NCI-H774 (cell line): Measurements from ENCODE around the gene BEGAIN.

ENCODE experiments used
- DNase-seq: peaks from one replicate; lab custom pipeline; 2025; lab: John Stamatoyannopoulos, UW

The BEGAIN gene

DNA sequence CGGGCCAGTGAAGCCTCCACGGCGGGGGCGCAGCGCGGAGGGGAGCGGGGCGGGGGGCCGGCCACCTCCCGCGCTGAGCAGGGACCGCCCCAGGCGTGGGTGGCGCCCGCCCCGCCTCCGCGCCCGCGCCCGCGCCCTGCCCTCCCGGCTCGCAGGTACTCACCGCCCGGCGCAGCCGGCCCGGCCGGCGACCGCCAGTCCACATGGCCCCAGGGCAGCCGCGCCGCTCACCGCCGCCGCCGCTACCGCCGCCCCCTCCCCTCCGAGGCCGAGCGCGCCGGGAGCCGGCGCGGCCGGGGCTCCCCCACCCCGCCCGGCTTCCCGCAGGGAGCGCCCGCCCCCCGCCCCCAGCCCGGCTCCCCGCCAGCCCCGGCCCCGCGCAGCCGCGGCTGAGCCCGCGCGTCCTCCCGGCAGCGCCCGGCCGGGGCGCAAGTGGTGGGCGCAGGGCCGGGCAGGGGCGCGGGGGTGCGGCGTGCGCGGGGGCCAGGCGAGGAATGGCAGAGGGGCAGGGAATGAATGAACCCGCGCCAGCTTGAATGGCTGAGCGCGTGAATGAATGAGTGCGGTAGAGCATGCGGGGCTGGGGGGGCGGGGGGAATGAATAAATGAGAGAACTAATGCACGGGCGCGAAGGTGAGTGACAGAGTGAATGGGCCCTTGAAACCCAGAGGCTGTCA lies at the start of gene BEGAIN:
TSS of gene BEGAIN (minus strand) at position 332 of the 677 bp plus-strand sequence. CDS start at position 205, 127 bp downstream.
- DNase-seq, result peak; percentile 36

DNA sequence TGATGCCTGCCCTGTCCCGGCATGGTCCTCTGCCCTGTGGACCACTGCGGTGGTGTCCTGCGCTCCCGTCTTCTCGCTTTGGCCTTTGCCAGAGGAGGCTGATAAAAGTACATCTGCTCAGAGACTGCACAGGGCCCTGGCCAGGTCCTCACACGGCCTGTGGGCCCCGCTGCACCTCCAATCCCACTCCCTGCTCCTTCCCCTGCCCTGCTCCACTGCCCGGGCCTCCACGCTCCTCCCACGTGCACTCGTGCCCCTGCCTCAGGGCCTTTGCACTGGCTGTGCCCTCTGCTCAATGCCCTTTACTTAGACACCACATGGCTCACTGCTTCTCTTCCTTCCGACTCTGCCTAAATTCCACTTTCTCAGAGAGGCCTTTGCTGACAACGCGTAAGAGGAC lies 49.3 kb upstream of the BEGAIN start:
- DNase-seq, result no peak

DNA sequence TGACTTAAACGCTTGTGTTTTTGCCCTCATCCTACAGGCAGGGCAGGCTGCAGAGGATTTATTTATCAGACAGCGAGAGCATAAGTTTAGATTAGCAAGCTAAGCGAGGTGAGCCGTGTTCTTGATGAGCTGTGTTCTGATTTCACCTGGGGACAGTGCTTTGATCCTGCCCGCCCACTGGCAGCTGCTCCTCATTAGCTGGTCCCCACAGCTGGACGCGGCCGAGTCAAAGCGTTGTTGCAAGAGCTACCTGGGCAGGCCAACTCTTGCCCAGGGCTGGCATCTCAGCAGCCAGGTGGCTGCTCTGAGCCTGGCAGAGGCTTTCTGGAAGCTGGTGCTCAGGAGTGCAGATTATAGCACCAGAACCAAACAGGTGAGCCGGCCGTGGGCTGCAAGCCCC lies 46.8 kb upstream of the BEGAIN start:
- DNase-seq, result no peak

DNA sequence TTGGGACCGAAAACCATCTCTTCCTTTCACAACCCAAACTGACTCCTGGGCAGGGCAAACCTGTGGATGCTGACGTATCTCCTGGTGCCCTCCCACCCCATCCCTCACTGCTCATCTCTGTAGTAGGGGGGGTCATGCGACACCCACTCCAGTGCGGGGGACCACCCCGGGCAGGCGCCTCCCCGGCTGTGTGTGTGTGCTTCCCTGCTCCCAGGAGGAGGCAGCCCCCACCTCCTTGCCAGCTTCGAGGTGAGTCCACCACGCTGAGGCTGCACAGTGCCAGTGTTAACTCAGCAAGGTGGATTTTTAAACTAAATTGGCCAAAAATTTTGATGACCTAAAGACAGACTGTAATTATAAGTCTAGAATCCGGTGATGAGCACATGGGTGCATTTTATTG lies 46.2 kb upstream of the BEGAIN start:
- DNase-seq, result no peak

- DNase-seq, result no peak
Observed at GRCh38 chr14:100629696-100630095, 42.5 kb upstream of the BEGAIN start.

DNA sequence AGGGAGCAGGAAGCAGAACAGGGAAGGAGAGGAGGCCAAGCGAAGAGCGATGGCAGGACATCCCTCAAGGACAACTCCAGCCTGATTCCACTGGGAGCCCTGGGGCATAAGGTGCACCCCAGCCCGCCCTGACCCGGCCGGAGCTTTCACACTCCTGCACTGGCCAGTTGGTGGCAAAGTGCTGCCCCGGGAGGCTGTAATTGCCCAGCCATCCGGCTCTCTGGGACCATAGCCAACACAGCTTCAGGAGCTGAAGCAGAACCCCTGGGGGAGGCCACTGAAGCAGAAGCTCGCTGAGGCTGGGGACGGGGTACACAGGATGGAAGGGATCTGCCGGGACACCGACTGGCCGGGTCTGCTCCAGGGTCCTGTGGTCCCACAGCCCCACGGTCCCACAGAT lies 41.9 kb upstream of the BEGAIN start:
- DNase-seq, result no peak

- no peak for DNase-seq
Observed at GRCh38 chr14:100628225-100628624, 41.0 kb upstream of the BEGAIN start.

GRCh38 chr14:100626614-100627013 lies 39.4 kb upstream of the BEGAIN start:
- no peak for DNase-seq

DNA sequence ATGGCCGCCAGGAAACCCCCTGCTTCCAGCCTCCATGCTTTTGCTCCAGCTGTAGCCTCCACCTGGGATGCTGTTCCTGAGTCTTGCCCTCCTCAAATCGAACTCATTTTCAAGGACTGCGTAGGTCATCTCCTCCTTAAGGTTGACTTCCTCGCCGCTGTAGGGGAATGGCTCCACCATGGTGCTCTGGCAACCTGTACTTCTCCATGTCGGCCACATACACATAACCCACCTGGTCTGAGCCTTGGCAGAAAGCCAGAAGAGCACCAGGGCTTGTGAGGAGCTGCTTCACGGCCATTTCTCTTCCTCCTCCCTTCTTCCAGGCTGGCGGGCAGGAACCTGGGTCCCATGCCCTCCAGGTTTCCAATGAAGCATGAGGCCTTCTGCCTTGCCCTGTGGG lies 36.7 kb upstream of the BEGAIN start:
- no peak for DNase-seq

DNA sequence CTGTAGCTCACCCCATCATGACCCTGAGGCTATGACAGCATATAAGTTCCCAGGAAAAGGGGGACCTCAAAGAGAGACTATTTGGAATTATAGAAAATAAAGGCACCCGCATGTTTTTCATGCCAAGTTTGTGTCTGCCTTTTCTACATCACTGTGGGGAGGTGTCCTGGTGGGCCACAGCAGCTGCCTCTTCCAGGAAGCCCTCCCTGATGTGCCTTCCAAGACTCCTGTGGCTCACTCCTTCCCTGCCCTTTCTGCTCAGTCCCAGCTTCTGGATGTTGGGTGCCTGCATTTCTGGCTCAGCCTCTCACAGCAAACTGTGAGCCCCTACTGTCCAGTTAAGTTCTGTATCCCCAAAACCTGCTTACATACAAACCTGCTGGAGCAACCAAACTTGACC lies 36.3 kb upstream of the BEGAIN start:
- DNase-seq, result no peak

- DNase-seq, result no peak
Observed at GRCh38 chr14:100622708-100623485, 35.7 kb upstream of the BEGAIN start.

DNA sequence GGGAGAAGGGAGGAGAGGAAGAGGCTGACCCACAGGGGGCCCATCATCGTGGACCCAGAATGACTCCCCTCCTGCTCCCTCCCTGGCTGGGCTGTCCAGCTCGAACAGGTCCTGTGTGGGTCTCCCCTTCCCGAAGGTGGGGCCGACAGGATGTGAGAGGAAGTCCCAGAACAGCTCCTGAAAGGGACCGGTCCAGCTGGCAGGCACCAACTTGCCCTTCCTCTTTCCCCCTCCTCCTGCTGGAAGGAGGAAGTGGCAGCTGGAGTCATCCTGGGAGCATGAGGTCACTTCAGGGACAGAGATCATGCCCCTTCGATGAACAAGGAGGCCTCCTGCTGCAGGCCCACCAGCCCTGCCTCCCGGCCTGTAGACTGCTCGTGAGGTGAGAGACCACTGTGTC lies 35.0 kb upstream of the BEGAIN start:
- no peak for DNase-seq

DNA sequence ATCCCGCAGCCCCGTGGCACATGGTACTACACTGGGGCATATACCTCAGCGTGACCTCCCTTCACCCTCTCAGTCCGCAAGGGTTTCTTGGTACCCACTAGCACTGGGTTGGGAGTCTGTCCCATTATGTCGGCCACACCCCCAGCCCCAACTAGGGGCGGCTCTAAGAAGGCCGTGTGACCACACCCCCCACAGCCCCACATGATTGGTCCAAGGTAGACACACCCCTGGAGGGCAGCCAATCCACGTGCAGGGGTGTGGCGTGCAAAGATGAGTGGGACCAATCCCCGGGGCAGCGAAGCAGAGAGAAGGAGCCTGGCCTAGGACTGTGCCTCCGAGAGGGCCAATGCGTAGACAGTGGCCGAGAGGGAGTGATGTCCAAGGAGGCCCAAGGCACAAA lies 34.6 kb upstream of the BEGAIN start:
- DNase-seq, result no peak

DNA sequence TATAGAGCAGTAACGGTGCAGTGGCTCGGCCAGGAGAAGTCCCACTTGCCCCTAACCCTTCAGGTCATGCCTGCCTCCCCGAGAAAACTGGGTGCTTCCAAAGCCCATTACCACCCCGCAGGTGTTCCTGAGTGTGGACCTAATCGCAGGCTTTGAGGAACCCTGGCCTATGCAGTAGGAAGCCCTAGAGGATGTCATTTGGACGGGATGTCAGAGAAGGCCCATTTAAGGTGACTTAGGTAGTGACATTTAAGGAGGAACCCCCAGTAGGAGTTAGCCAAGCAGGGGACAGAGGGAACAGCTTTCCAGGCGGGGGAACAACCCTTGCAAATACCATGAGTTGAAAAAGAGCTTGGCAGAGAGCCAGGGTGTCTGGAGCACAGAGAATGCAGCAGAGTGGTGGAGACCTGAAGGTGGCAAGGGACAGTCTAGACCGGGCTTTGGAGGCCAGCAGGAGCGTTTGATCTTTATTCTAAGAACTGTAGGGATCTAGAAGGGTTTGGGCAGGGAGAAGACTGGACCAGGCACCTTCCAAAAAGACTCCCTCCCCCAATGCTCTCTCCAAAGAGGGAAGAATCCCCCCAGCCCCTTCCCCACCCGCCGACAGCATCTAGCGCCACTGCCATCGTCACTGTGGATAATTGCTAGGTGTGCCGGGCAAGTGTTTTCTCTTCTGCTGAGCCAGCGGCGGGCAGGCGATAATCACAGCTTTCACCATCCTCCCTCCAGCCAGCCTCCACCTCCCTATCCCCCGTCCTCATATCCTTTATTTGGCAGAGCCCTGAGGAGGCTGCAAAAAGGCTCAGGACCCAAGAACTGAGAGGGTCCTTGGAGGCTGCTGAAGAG lies 33.3 kb upstream of the BEGAIN start:
- no peak for DNase-seq

GRCh38 chr14:100619396-100620254 lies 32.4 kb upstream of the BEGAIN start:
- DNase-seq, result no peak

GRCh38 chr14:100618763-100619320 lies 31.6 kb upstream of the BEGAIN start:
- DNase-seq, result no peak

DNA sequence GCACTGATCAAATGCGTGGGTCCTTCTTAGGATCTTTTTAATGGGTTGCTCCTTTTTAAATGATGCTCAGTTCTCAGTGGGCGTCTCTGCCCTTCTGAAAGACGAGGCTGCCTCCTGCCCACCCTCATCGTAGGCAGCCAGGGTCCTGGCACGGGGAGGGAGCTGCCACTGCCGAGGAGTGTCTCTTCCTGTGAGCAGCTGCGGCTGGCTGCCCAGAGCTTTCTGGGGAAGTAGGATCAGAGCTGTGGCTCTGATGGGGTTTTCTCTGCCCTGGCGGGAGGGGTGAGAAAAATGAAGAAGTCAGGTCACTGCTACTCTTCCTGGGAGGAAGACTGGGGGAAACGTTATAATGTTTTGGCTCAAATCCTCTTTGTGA lies 31.1 kb upstream of the BEGAIN start:
- no peak for DNase-seq

DNA sequence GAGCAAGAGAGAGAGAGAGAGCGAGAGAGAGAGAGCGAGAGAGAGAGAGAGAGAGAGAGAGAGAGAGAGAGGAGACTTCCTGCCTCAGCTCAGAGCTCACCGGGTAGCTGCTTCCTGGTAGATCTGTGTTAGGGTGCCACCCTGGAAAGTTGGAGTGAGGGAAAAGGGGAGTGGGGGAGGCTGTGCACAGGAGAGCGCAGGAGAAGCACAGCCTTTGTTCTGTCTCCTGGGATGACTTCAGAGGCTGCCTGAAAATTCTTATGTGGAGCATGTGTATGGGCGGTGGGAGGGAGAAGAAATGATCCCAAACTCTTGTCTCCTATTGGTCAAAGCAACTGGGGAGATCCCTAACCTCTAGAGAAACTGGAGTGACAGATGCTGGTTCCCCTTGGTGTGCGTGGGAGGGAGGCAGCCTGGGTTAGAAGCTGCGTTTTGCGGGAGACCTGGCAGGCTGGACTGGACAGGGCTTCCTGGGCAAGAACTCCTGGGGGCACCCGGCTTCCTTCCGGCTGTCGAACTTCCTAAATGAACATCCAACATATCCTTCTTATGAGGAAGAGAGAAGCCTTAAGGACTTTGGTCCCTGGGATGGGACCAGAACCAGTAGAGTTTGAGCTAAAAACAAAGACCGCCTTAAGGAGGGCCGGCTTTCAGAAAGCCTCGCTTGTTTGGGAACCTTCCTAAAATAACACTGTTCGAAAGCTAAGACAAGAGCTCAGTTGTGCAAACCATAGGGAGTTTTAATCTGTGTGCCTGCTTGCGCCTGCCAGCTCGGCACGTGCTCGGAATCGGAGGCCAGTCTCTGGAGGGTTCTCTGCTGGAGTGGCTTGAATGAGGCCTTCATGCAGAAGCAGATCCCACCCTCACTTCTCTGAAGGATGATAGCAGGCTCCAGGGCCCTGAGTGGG lies 30.4 kb upstream of the BEGAIN start:
- no peak for DNase-seq

DNA sequence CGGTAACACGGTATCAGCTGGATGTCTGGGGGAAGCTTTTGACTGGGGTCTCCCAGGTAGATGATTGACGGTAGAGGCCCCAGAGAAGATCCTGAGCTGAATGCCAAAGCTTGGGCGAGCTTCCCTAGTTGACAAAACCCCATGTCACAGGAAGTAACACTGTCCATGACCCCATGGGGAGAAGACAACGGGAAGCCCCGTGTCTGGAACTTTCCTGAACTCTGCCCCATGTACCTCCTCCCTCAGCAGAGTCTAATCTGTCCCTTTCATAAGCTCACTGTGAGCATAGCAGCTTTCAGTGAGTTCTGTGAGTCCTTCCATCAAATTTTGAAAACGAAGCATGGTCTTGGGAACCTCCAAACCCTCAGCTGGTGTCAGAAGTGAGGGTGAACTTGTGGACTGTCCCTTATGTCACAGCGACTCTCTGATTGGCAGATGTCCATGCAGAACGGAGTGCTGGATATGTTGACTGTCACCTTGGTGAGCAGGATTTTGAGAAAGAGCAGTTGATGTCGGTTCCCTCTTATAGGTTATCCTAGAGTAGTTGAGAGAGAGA lies 29.7 kb upstream of the BEGAIN start:
- DNase-seq, result no peak
